K562 (cell line): Measurements from ENCODE around the gene TMEM245. TPM values are rescaled to one million over a fixed set of nuclear protein-coding genes. Genes with fewer than 3 reads are reported as not detected.

Source experiments
- CHD4 ChIP-seq: fragments of 200-600 bp; sonication (generic); IDR thresholded peaks from 3 replicates; pipeline ENCODE4 v1.6.1; 2012; ENCODE audit warnings: low read depth, mild to moderate bottlenecking, mixed read lengths, low read length, inconsistent platforms; ENCODE audit not compliant: insufficient read depth, insufficient replicate concordance, poor library complexity, severe bottlenecking
- NR1H2 ChIP-seq: sonication (generic); formaldehyde crosslinking; IDR thresholded peaks from 2 replicates; pipeline ENCODE4 v1.4.0; 2020; ENCODE audit warnings: mild to moderate bottlenecking, missing genetic modification reagents
- ZNF740 ChIP-seq, 3 experiments: fragments of 200-800 bp in 1 of 3; sonication (Bioruptor generic) in 1 of 3; sonication (generic) in 1 of 3; formaldehyde crosslinking in 1 of 3; IDR thresholded peaks; 2 replicates each; pipeline versions ENCODE4 v1.6.1 to v1.8.0; 2016 to 2022; ENCODE audit warnings: mild to moderate bottlenecking in 2 of 3, missing compliant biosample characterization in 2 of 3, missing genetic modification characterization in 2 of 3, missing genetic modification reagents in 1 of 3
- polyA plus RNA-seq, 8 experiments: library from polyadenylated mRNA; depleted of rRNA in 4 of 8; stranded (reverse) in 5 of 8; unstranded in 3 of 8; fragments of >200 nt; fragmentation: Nextera tagmentation in 2 of 8; fragmentation: Illumina TruSeq in 1 of 8; extraction: Ambion mirVana in 2 of 8; extraction: Trizol in 1 of 8; gene quantifications; 2 replicates each; pipeline versions ENCODE4 v1.2.1 to v1.2.3, GENCODE V29; 2011 to 2014; ENCODE audit warnings: inconsistent platforms in 1 of 8, missing spikeins in 1 of 8
- total RNA-seq, 7 experiments: library from RNA; depleted of rRNA in 6 of 7; stranded (reverse); fragments of >200 nt in 6 of 7; fragmentation: Illumina TruSeq in 2 of 7; extraction: Trizol in 2 of 7; gene quantifications; 2 replicates each; pipeline versions ENCODE4 v1.2.1 to v1.2.3, GENCODE V29; 2011 to 2021; ENCODE audit warnings: low replicate concordance in 1 of 7
- TF ChIP-seq, protein P1 (sequence below): sonication (generic); formaldehyde crosslinking; IDR thresholded peaks from 2 replicates; pipeline ENCODE4 v1.8.0; 2023; ENCODE audit warnings: missing genetic modification reagents, mild to moderate bottlenecking, borderline replicate concordance

Gene TMEM245
- total and polyA plus RNA-seq, 9 of the 15 experiments (the other 6 are each of a cell fraction or from before 2014, with no cell fraction given), result 8.5 to 43.2 (median 24.3) TPM

GRCh38 chr9:109002141-109002540 is 117.6 kb downstream of the TMEM245 start (continued):
- TF ChIP-seq, protein P1, sequence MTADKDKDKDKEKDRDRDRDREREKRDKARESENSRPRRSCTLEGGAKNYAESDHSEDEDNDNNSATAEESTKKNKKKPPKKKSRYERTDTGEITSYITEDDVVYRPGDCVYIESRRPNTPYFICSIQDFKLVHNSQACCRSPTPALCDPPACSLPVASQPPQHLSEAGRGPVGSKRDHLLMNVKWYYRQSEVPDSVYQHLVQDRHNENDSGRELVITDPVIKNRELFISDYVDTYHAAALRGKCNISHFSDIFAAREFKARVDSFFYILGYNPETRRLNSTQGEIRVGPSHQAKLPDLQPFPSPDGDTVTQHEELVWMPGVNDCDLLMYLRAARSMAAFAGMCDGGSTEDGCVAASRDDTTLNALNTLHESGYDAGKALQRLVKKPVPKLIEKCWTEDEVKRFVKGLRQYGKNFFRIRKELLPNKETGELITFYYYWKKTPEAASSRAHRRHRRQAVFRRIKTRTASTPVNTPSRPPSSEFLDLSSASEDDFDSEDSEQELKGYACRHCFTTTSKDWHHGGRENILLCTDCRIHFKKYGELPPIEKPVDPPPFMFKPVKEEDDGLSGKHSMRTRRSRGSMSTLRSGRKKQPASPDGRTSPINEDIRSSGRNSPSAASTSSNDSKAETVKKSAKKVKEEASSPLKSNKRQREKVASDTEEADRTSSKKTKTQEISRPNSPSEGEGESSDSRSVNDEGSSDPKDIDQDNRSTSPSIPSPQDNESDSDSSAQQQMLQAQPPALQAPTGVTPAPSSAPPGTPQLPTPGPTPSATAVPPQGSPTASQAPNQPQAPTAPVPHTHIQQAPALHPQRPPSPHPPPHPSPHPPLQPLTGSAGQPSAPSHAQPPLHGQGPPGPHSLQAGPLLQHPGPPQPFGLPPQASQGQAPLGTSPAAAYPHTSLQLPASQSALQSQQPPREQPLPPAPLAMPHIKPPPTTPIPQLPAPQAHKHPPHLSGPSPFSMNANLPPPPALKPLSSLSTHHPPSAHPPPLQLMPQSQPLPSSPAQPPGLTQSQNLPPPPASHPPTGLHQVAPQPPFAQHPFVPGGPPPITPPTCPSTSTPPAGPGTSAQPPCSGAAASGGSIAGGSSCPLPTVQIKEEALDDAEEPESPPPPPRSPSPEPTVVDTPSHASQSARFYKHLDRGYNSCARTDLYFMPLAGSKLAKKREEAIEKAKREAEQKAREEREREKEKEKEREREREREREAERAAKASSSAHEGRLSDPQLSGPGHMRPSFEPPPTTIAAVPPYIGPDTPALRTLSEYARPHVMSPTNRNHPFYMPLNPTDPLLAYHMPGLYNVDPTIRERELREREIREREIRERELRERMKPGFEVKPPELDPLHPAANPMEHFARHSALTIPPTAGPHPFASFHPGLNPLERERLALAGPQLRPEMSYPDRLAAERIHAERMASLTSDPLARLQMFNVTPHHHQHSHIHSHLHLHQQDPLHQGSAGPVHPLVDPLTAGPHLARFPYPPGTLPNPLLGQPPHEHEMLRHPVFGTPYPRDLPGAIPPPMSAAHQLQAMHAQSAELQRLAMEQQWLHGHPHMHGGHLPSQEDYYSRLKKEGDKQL (CRISPR knock-in tag), result no peak
- no peak for TF ChIP-seq ZNF740 (CRISPR knock-in tag; IDR thresholded peaks at IDR 0.05)
- no peak for TF ChIP-seq ZNF740 (tag; IDR thresholded peaks at IDR 0.05)
- TF ChIP-seq CHD4, result no peak
- TF ChIP-seq NR1H2, result no peak
